Measurements from ENCODE around the gene FBXL7. TPM values are rescaled to one million over a fixed set of nuclear protein-coding genes. Genes with fewer than 3 reads are reported as not detected.

FBXL7 gene
- total and polyA plus RNA-seq, 2 donors (not counting 3 experiments of a cell fraction or from before 2014, with no cell fraction given), result 23.5 to 32.2 TPM

GRCh38 chr5:15515229-15515628, 15.2 kb downstream of the FBXL7 start:
- H3K9me1 ChIP-seq (replicated peaks; ENCODE audit: control insufficient read depth, extremely low read depth, insufficient read depth, low read length), result no peaks in the 10 kb centered on the region
- ChIA-PET CTCF (interaction anchor here (0.7 to 1.4 kb wide), 2 partner anchors 10 to 14 kb away, joined by 3 to 5 read pairs; no protein-coding TSS in a partner anchor), POLR2A (no interaction called here)
- intact Hi-C loops (cut with micrococcal nuclease) (no loop called here), dilution Hi-C loops (cut with MboI; ENCODE audit: extremely low pct_ligation_motif_present, low sequenced_read_pairs) (no loop called here)
- no peaks in the 10 kb centered on the region for H3K9me3 ChIP-seq (replicated peaks; ENCODE audit: control insufficient read depth, insufficient read depth, low read length)
- H4K20me1 ChIP-seq (replicated peaks; ENCODE audit: control insufficient read depth, extremely low read depth, insufficient read depth, low read length), result peaks cover 8% of the 10 kb centered on the region
- H3K9ac ChIP-seq (replicated peaks; ENCODE audit: extremely low read depth, insufficient read depth, low read length), result no peak overlapping the region
- DNase-seq (ENCODE audit: low read depth, low spot score) (no peak), FAIRE-seq (no peak)
- no peak overlapping the region for H2AFZ ChIP-seq (ENCODE audit: low read depth, low read length)
- H3K4me2 ChIP-seq (ENCODE audit: insufficient read depth, low read length), result no peak overlapping the region
- peaks cover 15% of the 10 kb centered on the region for H3K4me1 ChIP-seq (ENCODE audit: control insufficient read depth, extremely low read depth, insufficient read depth, low read length)
- H3K36me3 ChIP-seq (ENCODE audit: control insufficient read depth in 2 of 2, extremely low read depth in 1 of 2, insufficient read depth in 2 of 2, low read length in 2 of 2), result peaks cover 0 to 2% of the 10 kb centered on the region in 2 experiments
- TF ChIP-seq POLR2AphosphoS5 (IDR thresholded peaks at IDR 0.05; ENCODE audit: insufficient read depth, low read depth, low read length), result no peak
- TF ChIP-seq FOS (IDR thresholded peaks at IDR 0.05; ENCODE audit: borderline replicate concordance, insufficient read depth, low read length), result no peak
- TF ChIP-seq, protein P1, sequence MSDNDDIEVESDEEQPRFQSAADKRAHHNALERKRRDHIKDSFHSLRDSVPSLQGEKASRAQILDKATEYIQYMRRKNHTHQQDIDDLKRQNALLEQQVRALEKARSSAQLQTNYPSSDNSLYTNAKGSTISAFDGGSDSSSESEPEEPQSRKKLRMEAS (IDR thresholded peaks at IDR 0.05; ENCODE audit: insufficient read depth, insufficient read length), result no peak
- no peak for TF ChIP-seq GATA2 (IDR thresholded peaks at IDR 0.05; ENCODE audit: insufficient read depth, insufficient read length, low read depth, low read length)
- TF ChIP-seq CTCF (IDR thresholded peaks at IDR 0.05; ENCODE audit: extremely low read depth in 1 of 2, insufficient read depth in 1 of 2, low read depth in 1 of 2, low read length in 2 of 2), result no peak
- no peak for TF ChIP-seq MYC (IDR thresholded peaks at IDR 0.05; ENCODE audit: low read depth, low read length)
- no peak for TF ChIP-seq EZH2 (IDR thresholded peaks at IDR 0.05; ENCODE audit: borderline replicate concordance, low read depth, low read length, severe bottlenecking)
- no peak for TF ChIP-seq POLR2A (IDR thresholded peaks at IDR 0.05; ENCODE audit: low read depth, low read length)
- no peak for TF ChIP-seq JUN (IDR thresholded peaks at IDR 0.05; ENCODE audit: borderline replicate concordance, insufficient read depth, insufficient read length, low read depth)
- no TSS peak for BruUV-seq (replicated peaks)
- peaks cover 49% of the 10 kb centered on the region for H3K79me2 ChIP-seq (ENCODE audit: control insufficient read depth, insufficient read depth, low read length)
- H3K27me3 ChIP-seq (ENCODE audit: control insufficient read depth in 2 of 2, insufficient read depth in 2 of 2, low read length in 2 of 2), result no peaks in the 10 kb centered on the region
- no peak overlapping the region for H3K27ac ChIP-seq (ENCODE audit: insufficient read depth, low read depth, low read length)
- H3K4me3 ChIP-seq (replicated peaks in 1 of 3; ENCODE audit: insufficient read depth in 1 of 3, low read depth in 1 of 3, low read length in 3 of 3), result no peak overlapping the region

Data from endothelial cell of umbilical vein (primary cell).